Lower leg skin (tissue), 3 donors: ENCODE results near the gene RCAN2.

ENCODE experiments used
- CTCF ChIP-seq, 3 donors: fragments of 450-650 bp; IDR thresholded peaks; one replicate each; pipeline ENCODE4 v1.5.1; 2016; ENCODE audit warnings: antibody characterized with exemption in 3 of 3, mild to moderate bottlenecking in 3 of 3, moderate library complexity in 2 of 3
- POLR2A ChIP-seq, 2 donors: fragments of 450-650 bp; IDR thresholded peaks; one replicate each; pipeline ENCODE4 v1.6.1; 2016 to 2017; ENCODE audit warnings: antibody characterized with exemption in 2 of 2, mild to moderate bottlenecking in 1 of 2, moderate library complexity in 1 of 2

- TF ChIP-seq CTCF (IDR thresholded peaks at IDR 0.05) (no peak), POLR2A (IDR thresholded peaks at IDR 0.05) (no peak)
These were observed 636 bp downstream of the RCAN2 start for GRCh38 chr6:46490425-46491200.
